ENCODE measurements around the gene CFAP46.

The CFAP46 gene

DNA sequence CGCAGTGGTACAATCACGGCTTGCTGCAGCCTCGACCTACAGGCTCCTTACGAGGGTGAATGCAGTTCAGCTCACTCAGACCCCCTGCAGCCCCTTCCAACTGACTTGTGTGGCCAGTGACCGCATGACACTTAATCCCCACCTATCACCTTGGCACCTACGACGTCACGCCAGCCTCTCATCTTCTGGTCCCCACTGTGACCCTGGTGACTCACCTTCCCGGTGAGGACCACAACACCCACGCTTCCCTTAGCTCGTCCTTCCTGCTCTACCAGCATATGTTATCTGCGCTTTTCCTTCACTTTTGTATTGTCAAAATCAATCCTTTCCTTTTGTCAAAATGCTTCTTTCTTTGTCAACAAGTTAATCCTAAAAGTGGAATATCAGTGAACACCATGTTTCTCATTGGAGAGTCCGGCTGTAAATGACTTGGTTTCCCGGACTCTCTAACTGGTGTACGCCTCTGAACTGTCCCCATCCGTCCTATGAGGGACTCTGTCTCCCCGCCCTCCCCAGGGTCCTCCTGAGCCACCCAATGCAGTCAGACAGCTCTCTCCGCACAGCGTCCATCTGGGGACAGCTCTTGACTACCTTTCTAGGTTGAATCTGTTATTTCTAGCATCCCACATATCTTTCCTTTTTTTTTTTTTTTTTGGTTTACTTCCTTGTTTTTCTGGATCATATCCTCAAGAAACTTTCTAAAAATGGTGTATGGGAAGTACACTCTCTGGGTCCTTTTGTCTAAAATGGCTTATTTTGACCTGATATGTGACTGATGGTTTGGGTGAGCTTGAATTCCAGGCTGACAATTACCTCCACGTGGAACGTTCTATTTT, 37.3 kb downstream of the CFAP46 start:
- TF ChIP-seq GATA3 (IDR thresholded peaks at IDR 0.05; ENCODE audit: low read depth, low read length) (no peak), GATA2 (IDR thresholded peaks at IDR 0.05; ENCODE audit: low read depth, low read length) (no peak)

DNA sequence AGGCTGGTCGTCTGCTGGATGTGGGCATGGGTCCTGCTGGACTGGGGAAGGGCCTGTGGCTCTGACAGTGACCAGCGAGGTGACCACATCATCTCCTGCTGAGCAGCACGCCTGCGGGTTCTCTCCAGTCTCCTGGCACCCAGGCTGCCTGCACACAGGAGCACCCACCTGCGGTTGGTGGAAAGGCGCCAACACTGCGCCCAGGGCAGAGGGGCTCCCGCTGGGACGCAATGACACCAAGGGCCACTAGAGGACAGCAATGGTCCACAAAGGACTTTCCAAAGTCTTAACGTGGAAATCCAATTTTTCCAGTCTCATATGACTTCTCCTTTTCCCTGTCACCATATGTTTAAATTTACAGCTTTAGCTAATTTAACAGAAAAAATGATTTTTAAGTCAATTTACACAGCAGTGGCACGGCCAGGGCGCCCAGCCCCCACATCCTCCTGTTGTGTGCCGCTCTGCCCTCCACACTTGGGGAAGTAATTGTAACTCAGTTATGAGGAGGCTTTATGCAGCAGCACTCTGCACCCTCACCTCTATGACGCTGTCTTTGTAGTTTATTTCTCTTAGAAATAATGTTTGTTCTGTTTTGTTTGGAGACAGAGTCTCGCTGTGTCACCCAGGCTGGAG, 38.1 kb downstream of the CFAP46 start:
- TF ChIP-seq GATA2 (IDR thresholded peaks at IDR 0.05; ENCODE audit: low read depth, low read length) (no peak), GATA3 (IDR thresholded peaks at IDR 0.05; ENCODE audit: low read depth, low read length) (no peak)

GRCh38 chr10:132901351-132901750, 41.0 kb downstream of the CFAP46 start:
- TF ChIP-seq GATA2 (IDR thresholded peaks at IDR 0.05; ENCODE audit: low read depth, low read length), result no peak
- TF ChIP-seq GATA3 (IDR thresholded peaks at IDR 0.05; ENCODE audit: low read depth, low read length), result no peak

GRCh38 chr10:132900211-132900756, 42.1 kb downstream of the CFAP46 start:
- TF ChIP-seq GATA3 (IDR thresholded peaks at IDR 0.05; ENCODE audit: low read depth, low read length), result no peak
- no peak for TF ChIP-seq GATA2 (IDR thresholded peaks at IDR 0.05; ENCODE audit: low read depth, low read length)

GRCh38 chr10:132899751-132900065, 42.7 kb downstream of the CFAP46 start:
- no peak for TF ChIP-seq GATA3 (IDR thresholded peaks at IDR 0.05; ENCODE audit: low read depth, low read length)
- TF ChIP-seq GATA2 (IDR thresholded peaks at IDR 0.05; ENCODE audit: low read depth, low read length), result no peak

- no peak for TF ChIP-seq GATA3 (IDR thresholded peaks at IDR 0.05; ENCODE audit: low read depth, low read length)
- no peak for TF ChIP-seq GATA2 (IDR thresholded peaks at IDR 0.05; ENCODE audit: low read depth, low read length)
These were observed 43.2 kb downstream of the CFAP46 start for GRCh38 chr10:132899054-132899750.

DNA sequence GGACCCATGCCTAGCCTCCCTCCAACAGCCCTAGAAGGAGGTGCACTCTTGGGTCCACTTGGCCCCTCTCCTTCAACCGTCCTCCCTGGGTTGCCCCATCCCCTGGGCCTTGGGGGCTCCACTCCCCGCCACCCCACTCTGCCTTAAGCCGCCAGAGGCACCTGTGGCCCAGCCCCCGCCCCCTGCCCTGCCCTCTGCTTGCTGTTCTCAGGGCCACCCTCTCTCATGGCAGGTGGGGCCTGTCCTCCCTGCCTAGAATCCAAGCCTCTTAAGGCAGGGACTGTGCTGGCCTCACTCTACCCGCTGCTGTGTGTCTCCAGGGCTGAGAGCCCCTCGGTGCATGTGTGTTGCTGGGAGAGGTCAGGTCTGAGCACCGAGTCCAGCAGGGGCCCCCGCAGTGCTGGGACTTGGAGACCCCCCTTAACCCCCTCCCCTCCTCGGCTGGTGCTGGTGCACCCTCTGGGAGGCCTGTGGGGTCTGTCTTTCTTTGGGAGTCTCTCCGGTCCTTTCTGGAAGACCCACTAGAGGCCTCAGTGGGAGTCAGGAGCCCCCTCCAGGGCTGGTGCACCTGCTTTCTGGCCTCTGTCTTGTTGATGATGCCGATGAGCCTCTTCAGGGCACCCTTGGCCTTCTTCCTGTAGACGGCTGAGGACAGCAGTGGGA, 43.8 kb downstream of the CFAP46 start:
- TF ChIP-seq GATA3 (IDR thresholded peaks at IDR 0.05; ENCODE audit: low read depth, low read length) (no peak), GATA2 (IDR thresholded peaks at IDR 0.05; ENCODE audit: low read depth, low read length) (no peak)

DNA sequence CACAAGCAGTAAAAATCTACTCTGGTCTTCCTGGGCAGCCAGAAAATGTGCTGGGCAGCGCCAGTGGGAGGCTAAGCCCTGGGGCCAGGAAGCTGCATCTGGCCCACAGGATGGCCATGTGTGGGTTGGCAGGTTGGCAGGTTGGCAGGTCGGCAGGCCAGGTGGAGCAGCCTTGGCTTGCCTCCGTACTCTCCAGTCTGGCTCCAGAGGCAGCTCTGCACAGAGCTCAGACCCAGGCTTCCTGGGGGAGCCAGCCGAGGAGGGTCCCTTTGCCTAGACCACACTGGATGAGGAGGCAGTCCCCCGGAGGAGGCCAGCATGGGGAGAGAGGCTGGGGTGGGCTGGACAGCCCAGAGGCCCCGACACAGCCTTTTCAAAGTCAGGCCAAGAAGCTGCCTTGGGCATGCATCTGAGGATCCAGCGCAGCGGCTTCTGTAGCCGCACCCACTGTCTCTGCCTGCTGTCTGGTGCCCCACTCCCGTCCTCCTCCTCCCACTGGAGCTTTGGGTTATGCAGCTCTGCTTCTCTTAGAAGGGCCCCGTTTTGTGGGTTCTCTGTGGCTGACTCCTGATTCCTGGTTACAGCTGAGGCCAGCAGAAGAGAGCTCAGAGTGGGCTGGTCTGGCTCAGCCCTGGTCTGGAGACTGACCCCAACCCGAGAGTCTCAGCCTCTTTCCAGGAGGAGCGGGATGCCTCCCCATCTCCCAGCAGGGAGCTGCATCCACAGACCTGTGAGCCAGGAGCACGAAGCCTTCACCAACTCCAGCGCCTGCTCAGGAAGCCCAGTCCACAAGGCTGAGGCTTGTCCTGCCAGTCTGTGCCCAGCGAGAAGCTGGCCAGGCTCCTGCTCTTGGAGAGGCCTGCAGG, 44.6 kb downstream of the CFAP46 start:
- TF ChIP-seq GATA3 (IDR thresholded peaks at IDR 0.05; ENCODE audit: low read depth, low read length), result no peak
- no peak for TF ChIP-seq GATA2 (IDR thresholded peaks at IDR 0.05; ENCODE audit: low read depth, low read length)

DNA sequence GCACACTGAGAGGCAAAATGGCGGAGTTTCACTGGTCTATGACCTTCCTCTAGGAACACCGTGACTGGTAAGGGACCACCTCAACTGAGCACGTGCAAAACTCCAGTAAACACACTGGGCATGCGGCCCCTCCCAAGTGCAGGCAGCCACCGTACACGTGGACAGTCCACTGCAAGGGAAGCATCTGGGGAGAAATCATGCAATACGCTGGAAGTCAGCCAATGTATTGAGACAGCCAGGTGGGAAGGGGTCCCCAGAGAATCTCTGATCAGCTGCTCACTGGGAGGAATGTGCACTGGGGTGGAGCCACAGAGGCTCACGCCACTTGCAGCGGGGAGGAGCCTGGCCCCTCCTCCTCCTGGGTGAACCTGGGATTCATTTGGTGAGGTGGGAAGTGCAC, 49.3 kb downstream of the CFAP46 start:
- TF ChIP-seq GATA2 (IDR thresholded peaks at IDR 0.05; ENCODE audit: low read depth, low read length) (no peak), GATA3 (IDR thresholded peaks at IDR 0.05; ENCODE audit: low read depth, low read length) (no peak)

GRCh38 chr10:132892004-132892403, 50.4 kb downstream of the CFAP46 start:
- TF ChIP-seq GATA2 (IDR thresholded peaks at IDR 0.05; ENCODE audit: low read depth, low read length) (no peak), GATA3 (IDR thresholded peaks at IDR 0.05; ENCODE audit: low read depth, low read length) (no peak)

DNA sequence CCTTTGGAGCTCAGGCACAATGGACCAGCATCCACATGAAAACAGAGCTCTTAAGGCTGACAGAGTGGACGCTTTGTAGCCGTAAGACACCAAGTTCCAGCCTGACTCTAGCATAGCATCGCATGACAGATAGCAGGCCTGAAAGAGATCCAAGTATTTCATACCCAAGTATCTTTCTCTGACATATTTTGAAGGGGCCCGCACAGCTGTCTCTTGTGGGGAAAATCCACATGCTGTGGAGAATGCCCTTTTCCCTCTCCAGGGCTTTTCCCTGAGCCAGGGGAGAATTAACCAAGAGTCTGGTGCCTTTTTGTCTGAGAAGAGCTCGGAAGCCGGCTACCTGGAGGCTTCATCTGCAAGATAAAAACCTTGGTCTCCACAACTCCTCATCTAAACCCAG, 51.0 kb downstream of the CFAP46 start:
- TF ChIP-seq GATA3 (IDR thresholded peaks at IDR 0.05; ENCODE audit: low read depth, low read length) (no peak), GATA2 (IDR thresholded peaks at IDR 0.05; ENCODE audit: low read depth, low read length) (no peak)

DNA sequence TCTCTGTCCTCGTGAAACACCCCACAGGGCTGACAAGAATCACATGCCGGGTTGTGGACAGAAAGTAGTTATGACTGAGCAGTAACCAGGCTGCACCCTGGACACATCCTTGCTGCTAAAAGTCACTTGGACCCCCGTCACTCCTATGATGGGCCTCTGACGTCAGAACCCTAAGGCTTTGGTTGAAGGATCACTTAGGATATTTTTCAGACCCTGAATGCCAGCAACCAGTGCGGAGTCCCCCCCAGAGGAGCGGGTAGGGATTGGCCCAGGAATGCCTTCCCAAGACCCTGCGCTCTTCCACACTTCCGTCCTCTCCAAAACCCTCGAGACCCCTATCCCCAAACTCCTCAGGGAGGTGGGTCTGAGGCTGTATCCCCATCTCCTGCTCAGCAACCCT, 52.1 kb downstream of the CFAP46 start:
- TF ChIP-seq GATA3 (IDR thresholded peaks at IDR 0.05; ENCODE audit: low read depth, low read length) (no peak), GATA2 (IDR thresholded peaks at IDR 0.05; ENCODE audit: low read depth, low read length) (no peak)

DNA sequence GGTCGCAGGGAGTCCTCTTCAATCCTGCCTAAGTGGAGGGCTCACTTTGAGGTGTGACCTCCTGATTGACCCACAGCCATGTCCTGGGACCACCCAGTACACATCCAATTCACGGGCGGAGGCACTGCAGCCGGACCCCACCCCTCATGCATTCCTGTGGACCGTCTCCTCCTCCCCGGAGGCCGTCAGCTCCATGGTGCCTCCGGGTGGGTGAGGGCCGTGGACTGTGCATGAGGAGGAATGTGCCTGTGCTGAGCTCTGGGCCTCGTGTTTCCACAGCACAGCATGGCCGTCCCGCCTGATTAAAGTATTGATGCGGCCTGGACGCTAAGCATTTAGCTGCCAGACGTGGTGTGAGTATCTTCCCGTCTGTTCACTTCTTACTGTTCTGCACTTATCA, 52.8 kb downstream of the CFAP46 start:
- TF ChIP-seq GATA3 (IDR thresholded peaks at IDR 0.05; ENCODE audit: low read depth, low read length) (no peak), GATA2 (IDR thresholded peaks at IDR 0.05; ENCODE audit: low read depth, low read length) (no peak)

All from SH-SY5Y (cell line).